ENCODE results near the gene B4GALT1.
A peak's percentile ranks its signal among the peaks of the same experiment; 100 is the strongest.

The B4GALT1 gene

DNA sequence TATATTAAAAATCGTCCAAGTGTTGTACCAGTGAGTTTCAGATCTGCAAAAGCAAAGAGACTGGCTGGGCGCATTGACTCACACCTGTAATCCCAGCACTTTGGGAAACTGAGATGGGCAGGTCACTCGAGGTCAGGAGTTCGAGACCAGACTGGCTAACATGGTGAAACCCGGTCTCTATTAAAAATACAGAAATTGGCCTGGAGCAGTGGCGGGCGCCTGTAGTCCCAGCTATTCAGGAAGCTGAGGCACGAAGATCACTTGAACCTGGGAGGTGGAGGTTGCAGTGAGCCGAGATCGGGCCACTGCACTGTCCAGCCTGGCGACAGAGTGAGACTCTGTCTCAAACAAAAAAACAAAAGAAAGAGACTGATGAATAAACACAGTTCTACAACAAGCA is 18.3 kb upstream of the B4GALT1 start:
- DNase-seq (ENCODE audit: low read depth), result no peak
- no peak overlapping the region for H3K4me3 ChIP-seq (ENCODE audit: control insufficient read depth, low read depth, low read length)
- TF ChIP-seq, protein P1, sequence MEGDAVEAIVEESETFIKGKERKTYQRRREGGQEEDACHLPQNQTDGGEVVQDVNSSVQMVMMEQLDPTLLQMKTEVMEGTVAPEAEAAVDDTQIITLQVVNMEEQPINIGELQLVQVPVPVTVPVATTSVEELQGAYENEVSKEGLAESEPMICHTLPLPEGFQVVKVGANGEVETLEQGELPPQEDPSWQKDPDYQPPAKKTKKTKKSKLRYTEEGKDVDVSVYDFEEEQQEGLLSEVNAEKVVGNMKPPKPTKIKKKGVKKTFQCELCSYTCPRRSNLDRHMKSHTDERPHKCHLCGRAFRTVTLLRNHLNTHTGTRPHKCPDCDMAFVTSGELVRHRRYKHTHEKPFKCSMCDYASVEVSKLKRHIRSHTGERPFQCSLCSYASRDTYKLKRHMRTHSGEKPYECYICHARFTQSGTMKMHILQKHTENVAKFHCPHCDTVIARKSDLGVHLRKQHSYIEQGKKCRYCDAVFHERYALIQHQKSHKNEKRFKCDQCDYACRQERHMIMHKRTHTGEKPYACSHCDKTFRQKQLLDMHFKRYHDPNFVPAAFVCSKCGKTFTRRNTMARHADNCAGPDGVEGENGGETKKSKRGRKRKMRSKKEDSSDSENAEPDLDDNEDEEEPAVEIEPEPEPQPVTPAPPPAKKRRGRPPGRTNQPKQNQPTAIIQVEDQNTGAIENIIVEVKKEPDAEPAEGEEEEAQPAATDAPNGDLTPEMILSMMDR (conservative IDR thresholded peaks at IDR 0.05; ENCODE audit: control insufficient read depth, insufficient read depth, low read depth, low read length), result no peak

DNA sequence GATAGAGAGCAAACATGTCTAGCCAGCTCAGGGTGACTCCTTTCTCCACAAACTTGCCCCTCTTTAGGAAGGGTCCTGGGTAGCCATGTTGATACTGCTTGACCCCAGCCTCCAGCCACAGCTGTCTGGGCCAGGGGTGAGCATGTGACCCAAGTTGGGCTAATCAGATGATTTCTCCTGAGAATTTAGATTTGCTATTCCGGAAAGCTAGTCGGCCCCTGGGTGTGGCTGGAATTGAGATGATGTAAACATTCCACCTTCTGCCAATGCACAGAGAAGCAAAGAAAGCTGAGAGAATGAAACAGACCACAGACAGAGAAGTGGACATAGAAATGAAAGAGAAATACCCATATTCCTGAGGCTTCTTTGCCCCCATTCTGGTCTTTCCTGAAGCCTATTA is 17.8 kb upstream of the B4GALT1 start:
- TF ChIP-seq, protein P1 (conservative IDR thresholded peaks at IDR 0.05; ENCODE audit: control insufficient read depth, insufficient read depth, low read depth, low read length), result no peak
- peak; percentile 41 for DNase-seq (ENCODE audit: low read depth)
- no peak overlapping the region for H3K4me3 ChIP-seq (ENCODE audit: control insufficient read depth, low read depth, low read length)

DNA sequence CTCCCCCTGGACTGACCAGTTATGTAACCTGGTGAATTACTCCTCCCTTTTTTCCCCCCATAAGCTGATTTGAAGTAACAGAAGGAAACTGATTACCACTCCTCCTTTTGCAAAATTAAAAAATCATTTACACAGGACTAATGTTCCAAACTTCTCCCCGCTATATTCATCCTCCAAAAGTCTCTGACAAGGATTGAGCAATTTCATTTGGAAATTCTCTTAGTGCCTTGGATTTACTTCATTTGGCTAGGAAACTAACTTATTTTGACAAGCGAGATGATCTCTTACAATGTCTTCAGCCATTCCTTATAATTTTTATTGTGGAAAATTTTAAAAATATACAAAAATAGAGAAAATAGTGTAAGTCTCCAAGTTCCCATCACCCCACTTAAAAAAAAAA is 15.4 kb upstream of the B4GALT1 start:
- TF ChIP-seq, protein P1 (conservative IDR thresholded peaks at IDR 0.05; ENCODE audit: control insufficient read depth, insufficient read depth, low read depth, low read length), result no peak
- H3K4me3 ChIP-seq (ENCODE audit: control insufficient read depth, low read depth, low read length), result no peak overlapping the region
- DNase-seq (ENCODE audit: low read depth), result no peak

DNA sequence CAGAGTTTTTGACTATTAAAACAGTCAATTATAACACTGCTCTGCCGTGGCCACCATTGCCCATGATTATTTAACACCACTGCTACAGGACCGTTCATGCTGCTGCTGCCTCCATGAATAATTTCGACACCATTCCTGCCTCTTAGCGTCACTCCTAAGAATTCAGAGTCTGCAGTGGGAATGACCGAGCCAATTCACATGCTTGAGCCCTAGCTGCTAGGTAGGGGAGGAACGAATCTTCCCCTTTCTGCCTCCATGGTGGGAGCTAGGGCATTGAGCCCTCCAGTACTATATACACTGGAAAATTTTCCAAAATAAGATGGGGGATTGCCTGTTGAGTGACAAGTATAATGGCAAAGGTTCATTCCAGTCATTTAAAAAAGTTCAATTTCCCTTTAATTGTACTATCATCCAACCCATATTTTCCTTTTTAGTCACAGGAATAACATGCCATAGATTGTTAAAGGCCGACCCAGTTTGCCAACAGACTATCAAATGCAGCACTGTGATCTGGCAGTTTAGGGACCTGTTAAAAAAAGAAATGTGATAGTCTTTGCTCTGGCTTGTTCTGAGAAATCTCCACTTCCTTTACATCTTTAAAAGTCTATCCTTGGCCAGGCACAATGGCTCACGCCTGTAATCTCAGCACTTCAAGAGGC is 13.5 kb upstream of the B4GALT1 start:
- DNase-seq (ENCODE audit: low read depth), result peak; percentile 40
- H3K4me3 ChIP-seq (ENCODE audit: control insufficient read depth, low read depth, low read length), result no peak overlapping the region
- TF ChIP-seq, protein P1 (conservative IDR thresholded peaks at IDR 0.05; ENCODE audit: control insufficient read depth, insufficient read depth, low read depth, low read length), result no peak

DNA sequence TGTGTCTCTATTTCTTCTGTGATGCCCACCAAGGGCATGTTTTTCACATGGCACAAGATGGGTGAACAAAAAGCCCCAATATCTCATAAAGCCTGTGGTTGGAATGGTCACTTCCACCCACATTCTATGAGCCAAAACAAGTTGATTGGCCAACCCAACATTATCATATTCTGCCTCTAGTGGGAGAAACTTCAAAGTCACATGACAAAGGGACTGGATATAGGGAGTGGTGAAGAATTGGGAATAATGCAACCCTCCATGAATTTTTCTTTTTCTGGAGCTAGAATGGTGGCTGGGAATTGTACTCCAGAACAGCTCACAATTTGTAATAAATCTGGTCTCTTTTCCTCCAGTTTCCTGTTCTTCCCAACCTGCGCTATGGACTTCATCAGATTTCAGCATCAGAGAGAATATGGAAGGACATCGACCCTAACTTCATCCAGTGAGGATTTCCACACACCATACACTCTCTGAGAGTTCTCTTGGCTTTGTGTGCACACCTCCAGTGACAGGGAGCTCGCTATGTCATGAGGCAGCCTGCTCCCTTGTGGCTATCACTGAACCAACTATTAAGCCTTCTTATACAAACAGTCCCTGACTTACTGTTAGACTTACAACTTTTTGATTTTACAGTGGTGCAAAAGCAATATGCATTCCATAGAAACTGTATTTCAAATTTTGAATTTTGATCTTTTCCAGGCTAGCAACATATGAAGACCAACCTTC is 12.0 kb upstream of the B4GALT1 start:
- TF ChIP-seq, protein P1 (conservative IDR thresholded peaks at IDR 0.05; ENCODE audit: control insufficient read depth, insufficient read depth, low read depth, low read length), result no peak

DNA sequence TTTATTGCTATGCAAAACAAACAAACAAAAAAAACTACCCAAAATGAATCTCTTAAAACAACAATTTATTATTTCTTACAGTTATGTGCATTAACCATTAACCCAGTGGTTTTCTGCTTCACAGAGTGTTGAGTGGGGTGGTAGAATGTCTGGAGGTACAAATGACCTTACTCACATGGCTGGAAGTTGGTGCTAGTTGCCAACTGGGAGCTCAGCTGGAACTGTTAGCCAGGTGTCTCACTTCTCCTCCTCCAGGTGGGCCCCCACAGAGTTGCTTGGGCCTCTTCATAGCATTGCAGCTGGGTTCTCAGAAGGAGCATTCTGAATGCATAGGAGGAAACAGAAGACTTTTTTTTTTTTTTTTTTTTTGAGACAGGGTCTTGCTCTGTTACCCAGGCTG is 10.5 kb upstream of the B4GALT1 start:
- no peak overlapping the region for H3K4me3 ChIP-seq (ENCODE audit: control insufficient read depth, low read depth, low read length)
- no peak for DNase-seq (ENCODE audit: low read depth)
- TF ChIP-seq, protein P1 (conservative IDR thresholded peaks at IDR 0.05; ENCODE audit: control insufficient read depth, insufficient read depth, low read depth, low read length), result no peak

More for the DNA sequence above, 12.0 kb upstream of the B4GALT1 start:
- no peak overlapping the region for H3K4me3 ChIP-seq (ENCODE audit: control insufficient read depth, low read depth, low read length)
- no peak for DNase-seq (ENCODE audit: low read depth)
